Thyroid gland (tissue), 4 donors: ENCODE data around the gene AHRR.

Experiments used
- POLR2A ChIP-seq, 2 donors: fragments of 450-650 bp; IDR thresholded peaks; one replicate each; pipeline ENCODE4 v1.6.1; 2017; ENCODE audit warnings: antibody characterized with exemption in 2 of 2, mild to moderate bottlenecking in 2 of 2, moderate library complexity in 1 of 2
- TF ChIP-seq, protein P1 (sequence below), 6 experiments: fragments of 200-600 bp in 3 of 6; fragments of 450-650 bp in 3 of 6; sonication (generic) in 3 of 6; IDR thresholded peaks; one replicate each; pipeline ENCODE4 v1.5.1; 2016 to 2019; ENCODE audit warnings: antibody characterized with exemption in 6 of 6, mild to moderate bottlenecking in 2 of 6, inconsistent platforms in 1 of 6, moderate library complexity in 1 of 6

DNA sequence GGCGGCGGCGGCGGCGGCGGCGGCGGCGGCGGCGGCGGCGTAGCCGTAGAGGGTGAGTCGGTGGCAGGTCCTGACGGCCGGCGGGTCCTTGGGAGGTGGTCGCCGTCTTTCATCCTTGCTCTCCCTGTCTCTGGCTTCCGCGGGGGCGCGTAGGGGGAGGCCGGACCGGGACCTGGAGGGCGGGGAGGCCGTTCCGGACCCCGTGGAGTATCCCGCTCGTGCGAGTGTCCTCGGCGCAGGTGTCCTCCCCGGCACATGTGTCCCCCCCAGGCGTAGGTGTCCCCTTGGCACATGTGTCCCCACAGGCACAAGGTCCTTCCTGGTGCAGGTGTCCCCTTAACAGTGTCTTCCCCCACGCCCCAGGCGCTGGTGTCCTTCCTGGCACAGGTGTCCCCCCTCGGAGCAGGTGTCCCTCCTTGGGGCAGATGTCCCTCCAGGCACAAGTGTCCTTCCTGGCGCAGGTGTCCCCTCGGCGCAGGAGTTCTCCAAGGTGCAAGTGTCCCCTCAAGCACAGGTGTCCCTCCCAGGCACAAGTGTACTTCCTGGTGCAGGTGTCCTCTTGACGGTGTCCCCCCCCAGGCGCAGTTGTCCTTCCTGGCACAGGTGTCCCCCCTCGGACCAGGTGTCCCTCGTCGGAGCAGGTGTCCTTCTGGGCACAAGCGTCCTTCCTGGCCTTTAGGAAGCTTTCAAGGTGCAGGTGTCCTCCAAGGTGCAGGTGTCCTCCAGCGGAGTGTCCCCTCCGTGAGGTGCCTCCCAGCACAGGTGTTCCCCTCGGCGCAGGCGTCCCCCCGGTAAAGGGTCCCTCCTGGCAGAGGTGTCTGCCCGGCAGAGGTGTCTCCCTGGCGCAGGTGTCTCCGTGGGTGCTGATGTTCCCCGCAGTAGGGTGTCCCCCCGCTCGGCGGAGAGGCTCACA is 122.0 kb downstream of the AHRR start:
- no peak for TF ChIP-seq POLR2A (IDR thresholded peaks at IDR 0.05)
- TF ChIP-seq, protein P1, sequence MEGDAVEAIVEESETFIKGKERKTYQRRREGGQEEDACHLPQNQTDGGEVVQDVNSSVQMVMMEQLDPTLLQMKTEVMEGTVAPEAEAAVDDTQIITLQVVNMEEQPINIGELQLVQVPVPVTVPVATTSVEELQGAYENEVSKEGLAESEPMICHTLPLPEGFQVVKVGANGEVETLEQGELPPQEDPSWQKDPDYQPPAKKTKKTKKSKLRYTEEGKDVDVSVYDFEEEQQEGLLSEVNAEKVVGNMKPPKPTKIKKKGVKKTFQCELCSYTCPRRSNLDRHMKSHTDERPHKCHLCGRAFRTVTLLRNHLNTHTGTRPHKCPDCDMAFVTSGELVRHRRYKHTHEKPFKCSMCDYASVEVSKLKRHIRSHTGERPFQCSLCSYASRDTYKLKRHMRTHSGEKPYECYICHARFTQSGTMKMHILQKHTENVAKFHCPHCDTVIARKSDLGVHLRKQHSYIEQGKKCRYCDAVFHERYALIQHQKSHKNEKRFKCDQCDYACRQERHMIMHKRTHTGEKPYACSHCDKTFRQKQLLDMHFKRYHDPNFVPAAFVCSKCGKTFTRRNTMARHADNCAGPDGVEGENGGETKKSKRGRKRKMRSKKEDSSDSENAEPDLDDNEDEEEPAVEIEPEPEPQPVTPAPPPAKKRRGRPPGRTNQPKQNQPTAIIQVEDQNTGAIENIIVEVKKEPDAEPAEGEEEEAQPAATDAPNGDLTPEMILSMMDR (IDR thresholded peaks at IDR 0.05), result no peak
